ENCODE data around the gene ZNRF1.

The ZNRF1 gene

GRCh38 chr16:75109732-75110243 lies 111.0 kb downstream of the ZNRF1 start:
- in situ Hi-C loops (cut with HindIII; ENCODE audit: low sequenced_read_pairs), result loop anchor here (5.0 kb wide), 1 partner anchor 102 kb away; no protein-coding TSS in a partner anchor

GRCh38 chr16:75110637-75111513 lies 112.1 kb downstream of the ZNRF1 start:
- in situ Hi-C loops (cut with HindIII; ENCODE audit: low sequenced_read_pairs), result no loop called here

GRCh38 chr16:75111514-75111940 lies 112.7 kb downstream of the ZNRF1 start:
- in situ Hi-C loops (cut with HindIII; ENCODE audit: low sequenced_read_pairs), result no loop called here

GRCh38 chr16:75111961-75112733 lies 113.3 kb downstream of the ZNRF1 start:
- in situ Hi-C loops (cut with HindIII; ENCODE audit: low sequenced_read_pairs), result no loop called here

- in situ Hi-C loops (cut with HindIII; ENCODE audit: low sequenced_read_pairs), result no loop called here
Measured at GRCh38 chr16:75112734-75113491, 114.1 kb downstream of the ZNRF1 start.

- in situ Hi-C loops (cut with HindIII; ENCODE audit: low sequenced_read_pairs), result no loop called here
Measured at GRCh38 chr16:75113541-75114121, 114.8 kb downstream of the ZNRF1 start.

- in situ Hi-C loops (cut with HindIII; ENCODE audit: low sequenced_read_pairs), result no loop called here
Measured at GRCh38 chr16:75114179-75114945, 115.5 kb downstream of the ZNRF1 start.

GRCh38 chr16:75114946-75115825 lies 116.4 kb downstream of the ZNRF1 start:
- in situ Hi-C loops (cut with HindIII; ENCODE audit: low sequenced_read_pairs), result loop anchor here (5.0 kb wide), 1 partner anchor 48 kb away; no protein-coding TSS in a partner anchor

- in situ Hi-C loops (cut with HindIII; ENCODE audit: low sequenced_read_pairs), result loop anchor here (5.0 kb wide), 1 partner anchor 49 kb away; no protein-coding TSS in a partner anchor
Measured at GRCh38 chr16:75116081-75116910, 117.5 kb downstream of the ZNRF1 start, which contains the start of gene LDHD. Gene LDHD (minus strand): TSS chr16:75116780. CDS start chr16:75116720, 60 bp downstream.

GRCh38 chr16:75116911-75117245 lies 118.1 kb downstream of the ZNRF1 start:
- in situ Hi-C loops (cut with HindIII; ENCODE audit: low sequenced_read_pairs), result loop anchor here (5.0 kb wide), 1 partner anchor 50 kb away; no protein-coding TSS in a partner anchor

GRCh38 chr16:75118943-75119539 lies 120.2 kb downstream of the ZNRF1 start:
- in situ Hi-C loops (cut with HindIII; ENCODE audit: low sequenced_read_pairs), result loop anchor here (5.0 kb wide), 1 partner anchor 52 kb away; no protein-coding TSS in a partner anchor

- in situ Hi-C loops (cut with HindIII; ENCODE audit: low sequenced_read_pairs), result no loop called here
Measured at GRCh38 chr16:75120253-75120652, 121.4 kb downstream of the ZNRF1 start.

GRCh38 chr16:75121949-75122568 lies 123.2 kb downstream of the ZNRF1 start:
- in situ Hi-C loops (cut with HindIII; ENCODE audit: low sequenced_read_pairs), result no loop called here

- in situ Hi-C loops (cut with HindIII; ENCODE audit: low sequenced_read_pairs), result no loop called here
Measured at GRCh38 chr16:75122609-75123008, 123.8 kb downstream of the ZNRF1 start.

GRCh38 chr16:75127713-75128415 lies 129.0 kb downstream of the ZNRF1 start:
- in situ Hi-C loops (cut with HindIII; ENCODE audit: low sequenced_read_pairs), result no loop called here

Data from endothelial cell of hepatic sinusoid (primary cell).